CD4-positive, alpha-beta T cell treated with Interleukin-15 for 4 hours (primary cell): ENCODE measurements around the gene LASP1.

Experiments used
- DNase-seq: peaks from one replicate; pipeline ENCODE4 v3.0.0-alpha.2; 2020; ENCODE audit warnings: low spot score

Gene LASP1

DNA sequence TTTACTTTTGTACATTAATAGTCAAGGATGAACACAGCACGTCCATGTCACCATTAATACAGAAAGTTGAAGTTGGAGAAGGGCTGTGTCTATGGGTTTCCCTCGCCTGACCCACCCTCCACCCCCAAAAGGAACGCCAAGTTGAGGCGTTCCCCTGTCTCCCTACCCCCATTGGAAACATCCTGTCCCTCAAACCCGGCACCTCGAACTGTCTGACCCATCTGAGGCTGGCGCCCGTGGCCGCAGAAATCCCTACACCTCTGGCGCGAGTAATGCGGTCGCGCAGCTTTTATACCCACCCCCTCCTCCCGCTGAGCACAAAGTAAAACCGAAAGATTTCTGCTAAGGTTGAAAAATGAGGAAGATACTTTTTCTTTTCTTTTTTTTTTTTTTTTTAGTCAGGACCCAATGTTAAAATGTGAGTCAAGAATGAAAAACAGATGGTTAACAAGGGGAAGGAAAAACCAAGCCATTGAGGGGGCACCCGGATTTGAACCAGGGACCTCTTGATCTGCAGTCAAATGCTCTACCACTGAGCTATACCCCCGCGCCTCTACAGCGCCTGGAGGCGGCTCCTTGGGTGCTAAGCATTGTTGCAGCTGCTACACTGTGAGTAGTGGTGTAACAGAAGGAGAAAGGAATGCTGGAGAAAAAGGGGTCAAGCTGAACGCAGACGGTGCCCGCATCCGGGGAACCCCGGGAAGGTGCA is 887 bp upstream of the LASP1 start:
- DNase-seq, result peak; percentile 87

DNA sequence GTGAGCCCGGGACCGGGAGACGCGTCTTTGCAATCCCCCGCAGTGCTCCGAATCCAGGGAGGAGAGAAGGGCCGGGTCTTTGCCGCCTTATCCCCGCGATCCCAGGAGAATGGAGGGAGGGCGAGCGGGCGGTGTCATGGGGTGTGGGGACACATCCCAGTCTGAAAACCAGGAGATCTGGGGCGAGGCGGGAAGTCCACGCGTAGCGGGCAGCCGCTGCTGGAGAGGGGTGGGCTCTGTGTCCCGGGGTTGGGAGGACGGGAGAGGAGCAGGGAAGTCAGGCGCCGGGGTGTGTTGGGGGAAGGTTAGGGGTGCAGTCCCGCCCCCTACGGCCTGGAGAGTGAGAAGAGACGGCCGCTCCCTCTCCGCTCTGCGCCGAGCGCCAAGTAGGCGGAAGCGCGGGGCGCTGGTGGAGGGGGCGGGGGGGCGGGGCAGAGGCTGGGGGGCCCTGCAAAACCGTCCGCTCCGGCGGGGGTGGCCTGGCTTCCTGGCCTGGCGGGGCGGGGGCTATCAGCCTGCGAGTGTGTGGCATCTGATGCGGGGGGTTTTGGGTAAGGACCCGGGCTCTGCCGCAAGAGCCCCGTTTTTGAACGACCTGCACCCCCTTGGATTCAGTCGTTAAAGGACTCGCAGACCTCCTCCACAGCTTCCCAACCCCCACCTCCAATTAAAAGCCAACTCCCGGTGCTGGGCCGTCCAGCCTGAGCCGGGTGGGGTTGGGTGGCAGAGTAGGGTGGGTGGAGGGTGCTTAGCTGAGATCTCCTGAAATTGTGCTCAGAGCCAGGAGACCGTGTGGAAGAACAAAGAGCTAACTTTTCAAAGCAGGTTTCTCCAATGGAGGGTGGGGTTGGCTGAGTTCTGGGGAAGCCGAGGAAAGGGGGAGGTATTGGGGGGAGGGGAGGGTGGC is 654 bp downstream of the LASP1 start:
- peak; percentile 60 for DNase-seq

DNA sequence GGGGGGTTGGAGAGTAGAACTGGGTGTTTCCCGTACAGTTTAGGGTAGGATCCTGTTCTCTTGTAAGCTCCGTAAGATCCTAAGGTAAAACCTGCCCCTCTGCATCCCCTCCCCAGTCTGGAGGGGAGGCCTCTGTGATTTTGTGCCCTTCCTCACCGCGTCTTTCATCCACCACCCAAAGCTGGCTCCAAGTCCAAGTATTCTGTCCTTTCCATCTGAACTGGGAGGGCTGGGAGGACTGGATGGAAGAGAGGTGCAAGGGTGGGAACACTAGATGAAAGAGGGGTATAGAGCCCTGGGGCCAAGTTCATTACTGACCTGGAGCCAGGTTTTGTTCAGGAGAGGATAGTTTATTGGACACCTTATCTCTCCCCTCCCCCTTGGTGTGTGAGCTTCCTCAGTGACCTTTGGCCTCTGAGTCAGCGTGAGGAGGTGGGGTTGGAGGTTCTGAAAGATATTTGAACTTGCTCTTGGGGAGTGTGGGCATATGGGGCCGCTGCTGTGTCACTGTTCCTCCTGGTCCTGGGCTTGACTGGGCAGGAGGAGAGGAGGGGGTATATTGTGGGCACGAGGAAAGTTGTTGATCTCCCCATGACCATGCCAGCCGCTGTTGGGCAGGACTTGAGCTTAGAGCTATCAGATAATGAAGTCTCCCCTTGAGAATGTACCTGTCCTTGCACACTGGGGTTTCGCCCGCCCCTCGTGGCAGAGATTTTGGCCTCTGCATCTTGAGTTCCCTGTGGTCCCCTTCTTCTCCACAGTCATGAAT is 1.6 kb downstream of the LASP1 start:
- peak; percentile 71 for DNase-seq

DNA sequence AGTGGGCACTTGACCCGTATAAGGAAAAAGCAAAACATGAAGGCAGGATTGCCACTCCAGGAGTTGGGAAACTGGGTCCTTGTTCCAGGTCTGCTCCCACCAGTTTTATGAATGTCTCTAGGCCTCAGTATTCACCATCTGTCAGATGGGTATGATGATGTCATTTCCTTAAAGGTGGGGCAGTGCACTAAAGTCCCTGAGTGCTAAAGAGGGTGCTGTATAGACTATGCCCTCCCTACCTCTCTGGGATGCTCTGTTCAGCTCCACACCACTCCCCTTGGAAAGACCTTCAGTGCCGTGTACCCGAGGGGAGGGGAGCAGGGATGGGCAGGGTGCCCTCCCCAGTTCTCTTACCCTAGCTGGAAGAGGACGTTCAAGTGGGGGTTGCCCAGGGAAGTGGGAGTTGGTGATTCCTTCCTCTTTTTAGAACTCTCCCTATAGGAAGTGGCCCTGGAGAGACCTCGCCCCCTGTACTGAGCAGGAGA is 2.2 kb downstream of the LASP1 start:
- no peak for DNase-seq

DNA sequence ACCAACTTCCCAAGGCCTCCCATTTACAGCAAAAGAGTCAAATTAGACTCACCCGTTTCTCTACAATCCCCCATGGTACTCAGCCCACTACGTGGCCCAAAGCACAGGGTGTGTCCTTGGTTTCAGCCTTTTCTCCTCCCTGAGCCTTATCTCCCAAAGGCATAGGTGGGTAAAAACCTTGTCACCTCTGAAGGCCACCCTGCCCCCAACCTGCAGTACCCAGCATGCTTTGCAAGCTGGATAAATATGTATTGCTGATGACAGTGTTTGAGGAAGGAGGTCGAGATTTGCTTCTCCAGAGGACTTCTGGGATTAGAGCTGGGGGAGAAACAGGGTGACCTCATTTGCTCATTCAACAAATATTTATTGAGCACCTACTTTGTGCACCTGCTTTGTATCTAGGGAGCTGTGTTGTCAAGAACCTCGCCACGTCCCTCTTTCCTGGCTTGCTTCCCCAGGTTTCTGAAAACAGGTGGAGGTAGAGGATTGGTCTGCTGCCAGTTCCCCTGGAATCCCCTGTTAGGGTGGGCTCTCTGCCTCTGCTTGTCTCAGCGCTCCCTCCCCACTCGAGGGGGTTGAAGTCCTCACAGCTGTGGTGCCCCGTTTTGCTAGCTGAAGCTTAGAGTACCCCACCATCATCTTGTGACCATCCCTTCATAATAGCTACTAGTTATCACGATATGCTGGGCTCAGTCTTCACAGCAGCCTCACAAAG is 3.0 kb downstream of the LASP1 start:
- no peak for DNase-seq

DNA sequence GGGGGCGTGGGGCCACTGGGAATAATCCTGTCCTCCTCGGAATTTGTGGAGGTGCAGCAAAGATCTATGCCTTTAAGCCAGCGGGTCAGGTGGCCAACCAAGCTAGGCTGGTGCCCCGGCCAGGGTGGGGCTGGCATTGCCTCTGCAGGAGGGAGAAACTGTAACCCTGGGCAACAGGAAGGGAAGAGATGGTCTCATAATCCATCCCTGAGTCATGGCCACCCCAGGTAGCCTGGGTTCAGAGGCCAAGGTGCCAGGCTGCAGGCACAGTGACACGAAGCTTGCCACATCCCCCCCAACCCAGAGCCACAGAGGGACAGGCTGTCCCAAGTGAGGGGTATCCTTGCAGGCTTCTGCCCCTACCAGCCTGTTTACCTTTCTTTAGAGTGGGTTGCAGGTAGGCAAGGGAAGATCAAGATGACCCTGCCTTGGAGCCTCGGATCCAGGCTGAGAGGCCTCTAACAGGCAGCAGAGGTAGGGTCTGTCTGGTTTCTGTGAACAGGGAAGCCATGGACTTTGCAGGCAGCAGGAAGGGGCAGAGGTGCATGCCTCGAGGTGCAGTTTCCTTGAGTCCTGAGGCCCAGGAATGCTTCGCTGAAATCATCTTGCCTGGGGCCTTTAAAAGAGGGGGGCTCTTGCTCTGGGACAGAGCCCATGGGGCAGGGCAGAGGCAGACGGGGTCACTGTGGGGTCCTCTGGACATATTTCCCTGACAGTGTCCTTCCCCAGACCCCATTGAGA is 4.0 kb downstream of the LASP1 start:
- no peak for DNase-seq

DNA sequence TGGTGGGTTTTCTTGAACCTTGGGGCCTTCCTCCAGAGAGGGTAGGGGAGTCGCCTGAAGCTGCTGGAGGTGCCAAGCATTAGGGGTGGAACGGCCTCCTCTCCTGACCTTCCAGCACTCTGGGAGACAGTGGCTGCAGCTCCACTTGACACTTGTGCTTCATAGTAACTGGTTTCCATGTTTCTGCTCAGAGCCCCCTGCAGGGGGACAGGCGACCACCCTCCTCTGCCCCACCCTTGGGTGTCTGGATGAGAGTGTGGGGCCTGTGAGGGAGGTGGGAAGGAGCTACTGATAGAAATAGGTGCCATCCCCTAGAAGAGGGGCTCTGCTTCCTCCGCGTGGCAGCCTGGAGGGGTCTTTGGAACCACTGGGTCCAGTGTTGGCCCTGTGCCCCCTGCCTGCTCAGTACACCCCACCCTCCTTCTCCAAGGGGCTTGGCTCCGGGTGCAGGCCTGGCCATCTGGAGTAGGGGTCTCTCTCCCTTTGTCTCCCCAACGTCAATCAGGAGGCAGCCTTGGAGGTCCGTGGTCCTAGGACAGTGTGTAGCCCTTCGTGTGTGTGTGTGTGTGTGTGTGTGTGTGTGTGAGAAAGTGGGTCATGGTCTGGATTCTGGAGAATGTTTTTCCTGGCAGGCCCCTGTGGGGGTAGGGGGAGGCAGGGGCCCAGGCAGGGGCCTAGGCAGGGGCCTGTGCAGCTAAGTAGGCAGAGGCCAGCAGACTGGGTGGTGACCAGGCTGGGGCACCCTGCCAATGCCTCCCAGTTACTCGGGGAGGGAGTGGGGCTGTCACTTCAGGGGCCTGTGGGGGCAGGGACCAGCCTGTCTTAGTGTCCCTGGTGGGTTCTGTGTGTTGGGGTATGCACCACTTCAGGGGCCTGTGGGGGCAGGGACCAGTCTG is 4.9 kb downstream of the LASP1 start:
- DNase-seq, result no peak

DNA sequence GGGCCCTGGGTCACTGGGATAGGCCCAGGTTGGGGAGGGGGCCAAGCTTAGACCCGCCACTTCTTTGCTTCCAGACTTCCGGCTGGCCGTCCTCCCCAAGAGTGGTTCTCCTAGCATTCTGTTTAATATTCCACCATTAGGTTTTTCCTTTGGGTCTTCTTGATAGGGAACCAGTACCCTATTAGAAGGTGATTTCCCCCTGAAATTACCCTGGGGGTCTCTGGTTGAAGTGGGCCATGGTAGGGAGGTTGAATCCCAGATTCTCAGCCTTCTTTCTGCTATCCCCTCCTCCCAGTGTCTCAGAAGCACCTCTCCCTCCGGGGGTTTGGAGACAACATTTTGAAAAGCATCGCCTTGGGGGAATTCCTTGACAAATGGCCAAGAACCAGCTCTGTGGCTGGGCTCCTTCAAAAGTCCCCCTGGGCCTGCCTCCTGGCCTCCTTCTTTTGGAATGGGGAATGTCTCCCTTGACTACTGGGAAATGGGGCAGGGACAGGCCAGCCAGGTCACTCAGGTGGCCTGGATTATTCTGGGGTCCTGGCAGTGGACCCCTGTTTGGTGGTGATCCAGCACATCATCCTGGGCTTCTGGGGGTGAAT is 5.7 kb downstream of the LASP1 start:
- no peak for DNase-seq

DNA sequence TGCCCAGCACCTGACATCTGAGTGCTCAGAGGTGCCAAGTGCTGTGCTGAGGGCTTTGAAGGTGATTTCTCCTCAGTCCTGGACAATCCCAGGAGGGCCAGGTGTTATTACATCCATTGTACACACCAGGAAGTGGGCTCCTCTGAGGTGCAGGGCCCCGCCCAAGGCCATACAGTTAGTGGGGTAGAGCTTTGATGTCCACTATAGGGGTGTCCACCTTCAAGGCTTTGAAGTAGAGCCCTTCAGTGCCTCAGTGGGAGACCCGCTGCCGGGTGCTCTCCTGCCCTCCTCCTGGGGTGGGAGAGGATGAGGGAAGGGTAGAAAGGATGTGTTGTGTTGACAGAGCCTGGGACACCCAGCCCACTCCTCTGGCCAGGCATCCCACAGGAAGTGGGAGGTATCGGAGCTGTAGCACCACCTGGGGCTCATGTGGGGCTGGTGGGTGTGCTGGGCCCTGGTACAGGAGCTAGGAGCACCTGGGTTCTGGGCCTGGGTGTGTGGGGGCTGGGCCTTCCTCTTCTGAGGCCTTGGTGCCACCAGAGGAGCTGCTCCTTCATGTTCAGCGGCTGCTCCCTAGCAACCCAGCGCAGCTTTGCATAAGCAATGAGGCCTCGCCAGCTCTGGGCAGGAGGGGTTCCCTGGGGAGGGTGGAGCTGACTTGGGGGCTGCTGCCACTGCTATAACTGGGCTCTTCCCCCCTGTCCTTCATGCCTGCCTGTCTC is 7.4 kb downstream of the LASP1 start:
- no peak for DNase-seq

DNA sequence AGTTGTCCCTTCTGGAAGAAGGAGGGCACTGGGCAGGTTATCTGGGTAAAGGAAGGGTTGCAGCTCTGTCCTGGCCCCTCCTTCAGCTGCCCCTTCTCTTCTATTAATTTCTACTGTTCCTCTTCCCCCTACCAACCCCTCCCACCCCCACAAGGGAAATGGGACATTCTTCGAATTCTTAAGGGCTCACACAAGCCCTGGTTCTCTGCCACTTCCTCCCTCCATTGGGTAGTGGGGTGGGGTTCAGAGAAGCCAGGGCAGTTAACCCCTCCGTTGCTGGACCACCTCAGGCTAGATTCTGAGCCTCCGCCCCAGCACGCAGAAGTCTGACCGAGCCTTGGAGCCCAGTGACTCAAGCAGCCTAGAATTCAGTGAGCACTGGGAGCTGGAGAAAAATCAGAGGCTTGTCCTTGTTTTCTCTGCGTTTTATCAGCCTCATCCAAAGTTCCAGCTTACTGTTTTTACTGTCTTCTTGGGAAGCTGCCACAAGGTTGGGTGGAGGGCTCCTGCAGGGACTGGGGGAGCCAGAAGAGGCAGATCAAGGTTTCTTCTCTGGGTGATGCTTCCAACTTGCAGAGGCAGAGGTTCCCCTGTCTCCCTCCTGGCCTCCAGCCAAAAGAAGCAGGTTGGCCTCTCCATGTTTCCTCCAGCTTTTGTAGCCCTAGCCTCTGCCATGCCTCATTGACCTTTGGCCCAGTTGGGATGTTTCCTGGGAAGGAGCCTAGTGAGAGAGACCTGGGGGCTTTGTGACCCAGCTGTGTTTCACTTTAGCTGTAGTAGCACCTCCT is 10.2 kb downstream of the LASP1 start:
- DNase-seq, result no peak

DNA sequence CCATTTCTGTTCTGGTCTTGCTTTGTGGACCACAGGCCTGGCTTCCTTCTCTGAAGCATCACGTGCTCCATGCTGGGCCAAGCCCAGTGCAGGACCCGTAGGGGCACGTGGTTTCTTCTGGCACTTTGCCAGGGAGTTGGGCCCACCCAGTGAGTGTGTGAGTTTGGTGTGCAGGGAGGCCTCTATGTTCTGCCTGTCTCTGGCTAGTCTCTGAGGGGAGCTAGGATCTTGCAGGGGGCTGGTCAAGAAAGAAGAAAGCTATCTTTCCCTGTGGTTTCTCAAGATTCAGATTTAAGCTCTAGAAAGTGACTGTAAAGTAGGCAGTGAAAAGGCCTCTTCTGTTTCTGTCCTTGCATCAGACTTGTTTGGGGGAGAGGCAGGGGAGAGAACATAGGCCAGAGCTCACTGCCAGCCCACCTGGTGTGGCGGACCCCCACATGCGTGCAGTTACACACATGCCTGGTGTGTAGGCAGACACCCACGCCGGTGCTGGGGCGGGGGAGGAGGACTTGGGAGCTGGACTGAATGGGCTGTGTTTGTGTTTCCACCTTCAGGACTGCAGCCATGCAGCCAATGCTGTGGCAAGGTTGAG is 11.8 kb downstream of the LASP1 start:
- peak; percentile 42 for DNase-seq

DNA sequence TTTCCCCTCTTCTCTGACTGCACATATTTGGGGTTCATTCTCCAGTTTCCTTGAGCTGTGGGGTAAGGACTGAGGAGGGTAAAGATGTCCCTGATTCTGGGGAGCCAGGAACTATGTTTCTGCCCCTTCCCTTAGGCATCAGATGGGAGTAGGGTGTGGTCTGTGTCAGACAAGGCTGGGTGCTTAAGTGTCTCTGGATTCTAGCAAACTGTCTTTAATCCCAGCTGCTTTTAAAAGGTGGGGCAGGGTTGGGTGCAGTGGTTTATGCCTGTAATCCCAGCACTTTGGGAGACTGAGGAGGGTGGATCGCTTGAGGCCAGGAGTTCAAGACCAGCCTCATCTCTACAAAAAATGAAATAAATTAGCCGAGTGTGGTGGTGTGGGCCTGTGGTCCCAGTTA is 13.0 kb downstream of the LASP1 start:
- DNase-seq, result no peak

DNA sequence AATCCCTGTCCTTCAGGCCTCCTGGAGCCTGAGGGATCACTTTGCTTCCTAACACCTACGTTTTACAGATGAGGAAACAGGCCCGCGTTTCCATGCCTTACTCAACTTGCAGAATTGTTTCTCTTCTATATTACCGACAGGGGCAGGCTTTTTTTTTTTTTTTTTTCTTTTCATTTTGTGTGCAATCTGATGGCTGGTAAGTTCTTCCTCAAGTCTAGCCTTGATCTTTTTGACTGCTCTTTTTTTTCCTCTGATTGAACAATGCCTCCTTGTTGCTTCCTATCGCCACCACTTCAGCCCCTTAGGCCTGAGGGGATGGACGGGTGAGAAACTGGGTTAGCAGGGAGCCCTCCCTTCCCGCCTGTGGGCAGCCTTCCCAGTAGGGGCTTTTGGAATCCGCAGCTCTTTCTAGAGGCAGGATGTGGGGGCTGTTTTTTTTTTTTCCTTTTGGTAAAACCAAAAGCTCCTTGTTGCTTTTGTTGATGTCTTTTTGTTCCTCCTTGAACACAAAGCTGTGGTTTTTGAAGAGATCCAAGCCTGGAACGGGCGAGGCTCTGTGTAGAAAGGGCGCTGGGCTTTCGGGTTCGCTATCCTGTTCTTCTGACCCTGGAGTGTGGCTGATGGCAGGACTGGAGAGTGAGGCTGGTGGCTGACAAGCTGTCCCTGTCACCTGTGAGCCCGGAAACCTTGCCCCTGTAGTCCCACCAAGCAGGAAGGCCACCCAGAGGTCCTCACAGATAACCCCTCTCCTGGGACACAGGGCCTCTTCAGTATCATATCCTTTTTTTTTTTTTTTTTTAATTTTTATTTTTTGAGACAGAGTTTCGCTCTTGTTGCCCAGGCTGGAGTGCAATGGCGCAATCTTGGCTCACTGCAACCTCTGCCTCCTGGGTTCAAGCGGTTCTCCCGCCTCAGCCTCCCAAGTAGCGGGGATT is 14.0 kb downstream of the LASP1 start:
- DNase-seq, result no peak

DNA sequence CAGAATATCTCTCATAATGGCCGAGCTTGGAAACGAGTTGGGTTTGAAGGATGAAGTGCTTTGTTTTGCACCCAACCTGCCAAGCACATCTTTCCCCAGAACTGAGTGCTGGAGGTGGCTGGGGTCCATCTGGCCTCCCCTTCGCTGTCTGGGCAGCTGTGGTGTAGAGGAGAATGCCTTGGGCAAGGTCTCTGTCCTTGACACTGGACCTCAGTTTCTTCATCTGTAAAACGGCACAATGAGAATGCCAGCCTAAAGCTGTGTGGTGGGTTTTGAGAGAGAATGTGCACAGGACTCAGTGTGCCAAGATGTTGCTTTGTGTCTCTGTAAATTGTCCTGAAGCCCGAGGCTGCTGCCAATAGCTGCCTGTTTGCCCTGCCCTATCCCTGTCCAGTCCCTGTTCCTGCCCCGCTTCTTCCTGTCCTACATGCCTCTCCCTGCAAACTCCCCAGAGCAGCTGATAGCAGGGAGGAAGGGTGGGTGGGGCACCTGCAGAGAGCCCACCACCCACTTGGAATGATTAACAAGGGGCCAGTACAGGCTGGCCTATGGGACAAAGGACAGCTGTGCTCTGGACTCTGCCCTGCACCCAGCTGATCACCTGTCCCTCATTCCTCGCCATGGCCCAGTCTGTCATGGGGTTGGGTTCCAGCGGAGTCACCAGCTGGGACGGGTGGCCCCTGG is 15.3 kb downstream of the LASP1 start:
- DNase-seq, result no peak

DNA sequence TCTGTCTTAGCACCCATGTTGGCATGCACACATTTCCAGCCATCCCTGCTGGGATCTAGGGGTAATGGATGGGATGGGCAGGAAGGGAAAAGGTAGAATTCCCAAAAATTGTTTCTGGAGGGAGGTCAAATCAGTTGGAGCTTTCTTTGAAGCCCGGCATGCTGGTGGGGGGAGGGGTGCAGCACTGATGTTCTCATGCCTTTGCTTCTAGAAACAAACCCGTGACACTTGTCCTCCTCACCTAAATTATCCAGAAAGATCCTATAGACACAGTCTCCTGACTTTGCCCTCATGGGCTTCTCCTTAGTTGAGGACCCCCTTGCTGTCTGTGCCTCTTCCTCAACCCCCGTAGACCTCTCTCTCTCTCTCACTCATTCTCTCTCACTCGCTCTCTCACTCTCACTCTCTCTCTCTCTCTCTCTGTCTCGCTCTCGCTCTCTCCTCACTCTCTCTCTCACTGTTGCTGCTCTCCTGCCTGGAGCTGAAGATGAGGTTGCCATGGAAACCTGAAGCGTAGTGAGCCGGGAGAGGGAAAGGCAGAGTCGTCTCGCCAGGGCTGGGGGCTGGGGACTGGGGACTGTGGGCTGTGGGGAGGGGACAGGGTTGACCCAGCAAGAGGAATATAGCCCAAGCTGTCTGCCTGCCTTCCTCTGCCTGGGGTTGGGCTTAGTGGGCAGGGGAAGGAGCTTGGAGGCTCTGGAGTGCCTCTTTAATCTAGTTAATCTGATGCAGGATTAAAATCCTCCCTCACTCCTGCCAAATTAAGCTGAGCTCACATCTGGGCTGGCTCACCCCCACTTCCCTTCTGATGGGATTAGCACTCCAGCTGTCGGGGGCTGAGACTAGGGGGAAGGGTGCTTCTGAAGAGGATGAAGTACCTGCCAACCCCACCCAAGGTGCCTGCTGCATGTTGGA is 16.1 kb downstream of the LASP1 start:
- DNase-seq, result no peak
